ENCODE results near the gene DNAJC18. TPM values are rescaled to one million over a fixed set of nuclear protein-coding genes. Genes with fewer than 3 reads are reported as not detected.

DNAJC18 gene
- total RNA-seq, 4 donors from 2014 or later = 8.3 to 15.4 (median 13.4) TPM

GRCh38 chr5:139378941-139379361 is 60.4 kb downstream of the DNAJC18 start:
- H3K27ac ChIP-seq (replicated peaks in 1 of 4) = no peak overlapping the region
- H3K4me1 ChIP-seq = peaks cover 0 to 21% (median 8%) of the 10 kb centered on the region in 4 donors
- no peaks in the 10 kb centered on the region for H3K9me3 ChIP-seq
- intact Hi-C loops (cut with DNase I) = no loop called here
- H3K36me3 ChIP-seq = peaks cover 0 to 12% (median 0%) of the 10 kb centered on the region in 4 donors
- H3K4me3 ChIP-seq = no peak overlapping the region
- WGBS = 81% methylated on average over 13 of the region's 13 CpGs
- no peaks in the 10 kb centered on the region for H3K27me3 ChIP-seq
- TF ChIP-seq CTCF (IDR thresholded peaks at IDR 0.05) = no peak
- no peak for TF ChIP-seq EP300 (IDR thresholded peaks at IDR 0.05)
- no peak for TF ChIP-seq POLR2A (IDR thresholded peaks at IDR 0.05; ENCODE audit: low read depth)
- TF ChIP-seq POLR2AphosphoS5 (IDR thresholded peaks at IDR 0.05) = no peak
- DNase-seq (ENCODE audit: extremely low spot score) = no peak

GRCh38 chr5:139378101-139378825 is 61.1 kb downstream of the DNAJC18 start:
- WGBS = 63% methylated on average over 33 of the region's 47 CpGs
- no peak for TF ChIP-seq POLR2A (IDR thresholded peaks at IDR 0.05; ENCODE audit: low read depth)
- no peak for TF ChIP-seq EP300 (IDR thresholded peaks at IDR 0.05)
- TF ChIP-seq POLR2AphosphoS5 (IDR thresholded peaks at IDR 0.05) = no peak
- TF ChIP-seq CTCF (IDR thresholded peaks at IDR 0.05) = no peak

GRCh38 chr5:139377226-139377625 is 62.1 kb downstream of the DNAJC18 start:
- Histone ChIP-seq H3K27me3 (no peaks in the 10 kb centered on the region), H3K4me1 (peaks cover 15 to 29% (median 17%) of the 10 kb centered on the region in 4 donors), H3K36me3 (peaks cover 0 to 24% (median 3%) of the 10 kb centered on the region in 4 donors), H3K27ac (replicated peaks in 1 of 4) (no peak overlapping the region), H3K4me3 (no peak overlapping the region), H3K9me3 (no peaks in the 10 kb centered on the region)
- no peak for DNase-seq (ENCODE audit: extremely low spot score)
- no peak for TF ChIP-seq POLR2A (IDR thresholded peaks at IDR 0.05; ENCODE audit: low read depth)
- TF ChIP-seq POLR2AphosphoS5 (IDR thresholded peaks at IDR 0.05) = no peak
- TF ChIP-seq CTCF (IDR thresholded peaks at IDR 0.05) = no peak
- no peak for TF ChIP-seq EP300 (IDR thresholded peaks at IDR 0.05)
- WGBS = 76% methylated on average over 3 of the region's 3 CpGs
- intact Hi-C loops (cut with DNase I) = no loop called here

More at GRCh38 chr5:139378101-139378825, 61.1 kb downstream of the DNAJC18 start:
- intact Hi-C loops (cut with DNase I) = no loop called here
- Histone ChIP-seq H3K27ac (replicated peaks in 1 of 4) (no peak overlapping the region), H3K36me3 (peaks cover 0 to 13% (median 0%) of the 10 kb centered on the region in 4 donors), H3K4me1 (peaks cover 6 to 26% (median 14%) of the 10 kb centered on the region in 4 donors), H3K9me3 (no peaks in the 10 kb centered on the region), H3K27me3 (no peaks in the 10 kb centered on the region), H3K4me3 (no peak overlapping the region)
- no peak for DNase-seq (ENCODE audit: extremely low spot score)

GRCh38 chr5:139376364-139376763 is 63.0 kb downstream of the DNAJC18 start:
- Histone ChIP-seq H3K4me1 (peaks cover 16 to 29% (median 17%) of the 10 kb centered on the region in 4 donors), H3K4me3 (no peak overlapping the region), H3K27ac (replicated peaks in 1 of 4) (no peak overlapping the region), H3K36me3 (peaks cover 0 to 32% (median 11%) of the 10 kb centered on the region in 4 donors), H3K9me3 (no peaks in the 10 kb centered on the region), H3K27me3 (no peaks in the 10 kb centered on the region)
- TF ChIP-seq POLR2A (IDR thresholded peaks at IDR 0.05; ENCODE audit: low read depth) = no peak
- no peak for TF ChIP-seq POLR2AphosphoS5 (IDR thresholded peaks at IDR 0.05)
- TF ChIP-seq EP300 (IDR thresholded peaks at IDR 0.05) = no peak
- WGBS = 95% methylated on average over 7 of the region's 7 CpGs
- intact Hi-C loops (cut with DNase I) = no loop called here
- no peak for DNase-seq (ENCODE audit: extremely low spot score)

GRCh38 chr5:139374909-139375308 is 64.4 kb downstream of the DNAJC18 start:
- H3K9me3 ChIP-seq = no peaks in the 10 kb centered on the region
- peaks cover 0 to 47% (median 24%) of the 10 kb centered on the region in 4 donors for H3K36me3 ChIP-seq
- peaks cover 16 to 29% (median 17%) of the 10 kb centered on the region in 4 donors for H3K4me1 ChIP-seq
- TF ChIP-seq EP300 (IDR thresholded peaks at IDR 0.05) (no peak), CTCF (IDR thresholded peaks at IDR 0.05) (no peak), POLR2A (IDR thresholded peaks at IDR 0.05; ENCODE audit: low read depth) (no peak)
- intact Hi-C loops (cut with DNase I) = no loop called here
- no peak overlapping the region for H3K4me3 ChIP-seq
- no CpG with 5 or more reads among the region's 2 CpGs for WGBS
- H3K27me3 ChIP-seq = no peaks in the 10 kb centered on the region
- peak overlapping the region in 2 of 4 donors; percentile 69 to 74 for H3K27ac ChIP-seq (replicated peaks in 1 of 4)
- no peak for DNase-seq (ENCODE audit: extremely low spot score)

Measured in esophagus muscularis mucosa (tissue), 4 donors.